Natural killer cell (primary cell): ENCODE data around the gene POLA2. TPM values are rescaled to one million over a fixed set of nuclear protein-coding genes. Genes with fewer than 3 reads are reported as not detected.

Source experiments
- ATAC-seq, 3 donors: fragments of 150-1000 bp in 2 of 3; fragments of 200-7000 bp in 1 of 3; cut with Tn5 transposase; 1 replicate in 1 of 3; 2 replicates in 2 of 3; pipeline ENCODE4 v1.10.0; 2021; ENCODE audit warnings: mild to moderate bottlenecking in 2 of 3, moderate library complexity in 2 of 3
- DNase-seq, 2 donors: peaks; one replicate each; pipeline versions ENCODE4 v3.0.0 to v3.0.0-alpha.2; 2013 to 2021; ENCODE audit warnings: mixed read lengths in 1 of 2
- H3K27ac ChIP-seq: one replicate; pipeline ENCODE4 v1.5.1; 2013; ENCODE audit warnings: mild to moderate bottlenecking, low read length
- H3K27me3 ChIP-seq: one replicate; pipeline ENCODE4 v1.6.1; 2013; ENCODE audit warnings: low read length; ENCODE audit not compliant: control insufficient read depth, insufficient read depth
- H3K36me3 ChIP-seq: one replicate; pipeline ENCODE4 v1.6.1; 2013; ENCODE audit warnings: low read length; ENCODE audit not compliant: control insufficient read depth, insufficient read depth
- H3K4me1 ChIP-seq: one replicate; pipeline ENCODE4 v1.6.1; 2013; ENCODE audit warnings: low read length; ENCODE audit not compliant: control insufficient read depth, insufficient read depth
- H3K4me3 ChIP-seq: one replicate; pipeline ENCODE4 v1.5.1; 2013; ENCODE audit warnings: low read length
- H3K9me3 ChIP-seq: one replicate; pipeline ENCODE4 v1.6.1; 2013; ENCODE audit warnings: low read length; ENCODE audit not compliant: control insufficient read depth, insufficient read depth
- H3K27ac Mint-ChIP-seq, 2 donors: one replicate each; pipeline ENCODE4 v1.8.0; 2022; ENCODE audit warnings: mild to moderate bottlenecking in 2 of 2, mixed read lengths in 2 of 2, moderate library complexity in 1 of 2
- H3K27me3 Mint-ChIP-seq, 2 donors: one replicate each; pipeline ENCODE4 v1.8.0; 2022; ENCODE audit warnings: low read depth in 2 of 2, mixed read lengths in 2 of 2
- H3K36me3 Mint-ChIP-seq: one replicate; pipeline ENCODE4 v1.8.0; 2022; ENCODE audit warnings: mixed read lengths
- H3K4me1 Mint-ChIP-seq, 2 donors: one replicate each; pipeline ENCODE4 v1.8.0; 2022; ENCODE audit warnings: mixed read lengths in 2 of 2
- H3K4me3 Mint-ChIP-seq: one replicate; pipeline ENCODE4 v1.8.0; 2022; ENCODE audit warnings: mild to moderate bottlenecking, moderate library complexity, mixed read lengths
- H3K9me3 Mint-ChIP-seq, 2 donors: one replicate each; pipeline ENCODE4 v1.8.0; 2022; ENCODE audit warnings: mixed read lengths in 2 of 2
- CTCF ChIP-seq: fragments of 200-600 bp; IDR thresholded peaks from one replicate; pipeline ENCODE4 v1.8.0; 2022; ENCODE audit warnings: antibody characterized with exemption
- WGBS: methylation state at CpG from one replicate; pipeline ENCODE4 v1.1.7; 2013; ENCODE audit warnings: missing lambda C conversion rate; ENCODE audit not compliant: insufficient coverage; 5-methylcytosine and 5-hydroxymethylcytosine counted together
- intact Hi-C: fragments of 100-400 bp; cut with micrococcal nuclease; formaldehyde crosslinking; loops from one replicate; pipeline ENCODE4 v1.14.2; 2022
- total RNA-seq, 4 donors: library from RNA; stranded (reverse); fragments of 120-200 nt in 1 of 4; gene quantifications; one replicate each; pipeline versions ENCODE4 v1.2.3 to v1.2.4, GENCODE V29; 2013 to 2022

The POLA2 gene
- total RNA-seq, 3 donors from 2014 or later (not counting 1 experiment from before 2014, with no cell fraction given): 21.2 to 24.2 (median 22.7) TPM

GRCh38 chr11:65279741-65280440 is 18.1 kb downstream of the POLA2 start:
- no peaks in the 10 kb centered on the region for H3K27me3 Mint-ChIP-seq
- H3K27ac Mint-ChIP-seq: peak overlapping the region in 1 of 2 donors; percentile 9
- no peaks in the 10 kb centered on the region for H3K9me3 Mint-ChIP-seq
- H3K4me3 Mint-ChIP-seq: no peak overlapping the region
- intact Hi-C loops: no loop called here
- H3K36me3 ChIP-seq: peaks cover 68% of the 10 kb centered on the region
- TF ChIP-seq CTCF: no peak
- WGBS: 68% methylated on average over 5 of the region's 5 CpGs
- H3K4me1 ChIP-seq: no peaks in the 10 kb centered on the region
- H3K36me3 Mint-ChIP-seq: peaks cover 7% of the 10 kb centered on the region
- H3K4me3 ChIP-seq: no peak overlapping the region
- ATAC-seq: no peak
- no peaks in the 10 kb centered on the region for H3K4me1 Mint-ChIP-seq
- DNase-seq: peak in 1 of 2 donors; percentile 78
- no peaks in the 10 kb centered on the region for H3K27me3 ChIP-seq
- H3K27ac ChIP-seq: no peak overlapping the region
- H3K9me3 ChIP-seq: no peaks in the 10 kb centered on the region

DNA sequence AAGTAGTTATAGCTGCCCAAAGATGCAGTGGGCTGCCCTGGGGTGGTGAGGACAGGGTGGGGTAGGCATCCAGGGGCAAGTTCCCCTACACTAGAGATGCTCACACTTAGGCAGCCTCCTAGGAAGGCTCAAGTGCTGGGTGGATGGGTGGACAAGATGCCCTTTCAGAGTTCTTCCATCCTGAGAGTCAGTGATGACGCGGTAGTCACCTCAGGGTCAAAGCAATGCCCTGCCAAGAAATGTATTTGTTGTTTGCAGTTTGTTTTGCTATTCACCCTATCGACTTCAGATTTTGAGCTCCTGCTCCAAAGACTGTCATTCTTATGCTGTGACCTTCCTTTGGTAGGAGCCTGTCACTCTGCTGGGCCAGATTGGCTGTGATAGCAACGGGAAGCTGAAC is 18.9 kb downstream of the POLA2 start:
- DNase-seq: no peak
- no peak for TF ChIP-seq CTCF

DNA sequence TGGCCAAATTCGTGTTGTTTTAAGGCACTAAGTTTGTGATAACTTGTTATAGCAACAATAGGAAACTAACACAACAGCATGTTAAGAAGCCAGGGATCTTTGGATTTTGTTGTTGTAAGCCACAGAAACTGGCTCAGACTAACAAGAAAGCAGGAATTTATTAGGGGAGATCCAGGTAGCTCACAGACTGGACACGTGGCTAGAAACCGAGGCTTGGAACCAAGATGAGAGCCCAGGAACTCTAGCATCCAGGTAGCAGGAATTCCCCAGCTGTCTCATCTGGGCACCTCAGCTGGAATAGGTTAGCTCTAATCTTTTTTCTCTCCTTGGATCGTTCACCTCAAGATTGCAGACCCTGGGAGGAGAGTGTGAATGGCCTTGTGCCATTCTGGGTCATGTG is 24.9 kb downstream of the POLA2 start:
- peaks cover 14% of the 10 kb centered on the region for H3K36me3 Mint-ChIP-seq

More for the DNA sequence above, 18.9 kb downstream of the POLA2 start:
- Mint-ChIP-seq H3K9me3 (no peaks in the 10 kb centered on the region), H3K36me3 (peaks cover 7% of the 10 kb centered on the region), H3K4me1 (no peaks in the 10 kb centered on the region), H3K27me3 (no peaks in the 10 kb centered on the region), H3K4me3 (no peak overlapping the region), H3K27ac (no peak overlapping the region)
- over 99% methylated on average over 4 of the region's 4 CpGs for WGBS
- peaks cover 68% of the 10 kb centered on the region for H3K36me3 ChIP-seq
- no peak for ATAC-seq
- H3K27me3 ChIP-seq: no peaks in the 10 kb centered on the region
- no peak overlapping the region for H3K4me3 ChIP-seq
- no peaks in the 10 kb centered on the region for H3K4me1 ChIP-seq
- intact Hi-C loops: no loop called here
- no peaks in the 10 kb centered on the region for H3K9me3 ChIP-seq
- no peak overlapping the region for H3K27ac ChIP-seq

More for the DNA sequence above, 24.9 kb downstream of the POLA2 start:
- peaks cover 44% of the 10 kb centered on the region for H3K36me3 ChIP-seq
- Mint-ChIP-seq H3K27me3 (no peaks in the 10 kb centered on the region), H3K27ac (no peak overlapping the region), H3K4me3 (no peak overlapping the region), H3K9me3 (no peaks in the 10 kb centered on the region), H3K4me1 (no peaks in the 10 kb centered on the region)
- no peak overlapping the region for H3K4me3 ChIP-seq
- no peaks in the 10 kb centered on the region for H3K9me3 ChIP-seq
- intact Hi-C loops: no loop called here
- H3K27me3 ChIP-seq: no peaks in the 10 kb centered on the region
- peaks cover 6% of the 10 kb centered on the region for H3K4me1 ChIP-seq
- WGBS: 93% methylated on average over 4 of the region's 4 CpGs
- H3K27ac ChIP-seq: no peak overlapping the region
- ATAC-seq (no peak), DNase-seq (no peak)
- TF ChIP-seq CTCF: no peak
